Right lung (tissue), 10 donors: ENCODE results near the gene ADAM12. TPM values are rescaled to one million over a fixed set of nuclear protein-coding genes. Genes with fewer than 3 reads are reported as not detected.

Experiments used
- DNase-seq, 2 donors: peaks; one replicate each; pipeline ENCODE4 v3.0.0-alpha.2; 2013
- long read RNA-seq, 8 donors: transcript quantifications; one replicate each; lab custom pipeline, GENCODE V29; 2026
- polyA plus RNA-seq, 5 donors: library from polyadenylated mRNA; unstranded; fragments of 120-200 nt; gene quantifications; one replicate each; pipeline versions ENCODE4 v1.2.1 to v1.2.3, GENCODE V29; 2013; ENCODE audit warnings: inconsistent platforms in 1 of 5, low replicate concordance in 1 of 5; ENCODE audit not compliant: insufficient read length in 5 of 5, insufficient read depth in 1 of 5

The ADAM12 gene
- 10 to 100 TPM in 2 of 5 donors, 1 to 10 TPM in 3; 6.3 to 12.1 (median 9.9) TPM for polyA plus RNA-seq
- long read RNA-seq, donor 1 = 0 reads
- long read RNA-seq, donor 2 = 0 reads
- long read RNA-seq, donor 3 = 0 reads
- long read RNA-seq, donor 4 = 0 reads
- long read RNA-seq, donor 5 = 0 reads
- long read RNA-seq, donor 6 = 0 reads
- long read RNA-seq, donor 7 = 0 reads
- long read RNA-seq, donor 8 = 0 reads

- no peak for DNase-seq
These were observed at the start of gene ADAM12 for GRCh38 chr10:126387931-126388911. Gene ADAM12, minus strand, starts transcription at chr10:126388477. Its CDS starts 332 bp downstream, at chr10:126388145.

GRCh38 chr10:126437635-126438406, 49.5 kb upstream of the ADAM12 start:
- no peak for DNase-seq

- no peak for DNase-seq
These were observed 46.0 kb upstream of the ADAM12 start for GRCh38 chr10:126434235-126434634.

- DNase-seq = no peak
These were observed 45.1 kb upstream of the ADAM12 start for GRCh38 chr10:126433351-126433750.

GRCh38 chr10:126432507-126432906, 44.2 kb upstream of the ADAM12 start:
- DNase-seq = no peak

GRCh38 chr10:126431816-126432215, 43.5 kb upstream of the ADAM12 start:
- DNase-seq = no peak

- no peak for DNase-seq
These were observed 42.2 kb upstream of the ADAM12 start for GRCh38 chr10:126430512-126430911.

- DNase-seq = no peak
These were observed 41.0 kb upstream of the ADAM12 start for GRCh38 chr10:126429275-126429674.

GRCh38 chr10:126425489-126426065, 37.3 kb upstream of the ADAM12 start:
- no peak for DNase-seq

GRCh38 chr10:126425032-126425431, 36.8 kb upstream of the ADAM12 start:
- no peak for DNase-seq

GRCh38 chr10:126423732-126424491, 35.6 kb upstream of the ADAM12 start:
- no peak for DNase-seq

GRCh38 chr10:126422567-126422966, 34.3 kb upstream of the ADAM12 start:
- no peak for DNase-seq

GRCh38 chr10:126421756-126422256, 33.5 kb upstream of the ADAM12 start:
- DNase-seq = no peak

GRCh38 chr10:126420567-126421300, 32.5 kb upstream of the ADAM12 start:
- no peak for DNase-seq

- no peak for DNase-seq
These were observed 29.0 kb upstream of the ADAM12 start for GRCh38 chr10:126417220-126417825.

GRCh38 chr10:126409821-126410220, 21.5 kb upstream of the ADAM12 start:
- DNase-seq = no peak

- no peak for DNase-seq
These were observed 20.8 kb upstream of the ADAM12 start for GRCh38 chr10:126408953-126409641.

- DNase-seq = no peak
These were observed 19.6 kb upstream of the ADAM12 start for GRCh38 chr10:126407831-126408230.

GRCh38 chr10:126405239-126405775, 17.0 kb upstream of the ADAM12 start:
- no peak for DNase-seq
